ENCODE measurements around the gene KRT73.
"Not testable (repeated sequence)": the region's sequence is repeated elsewhere in the genome, so short reads cannot be mapped to it uniquely, and the experiment has no call there.

Gene KRT73

DNA sequence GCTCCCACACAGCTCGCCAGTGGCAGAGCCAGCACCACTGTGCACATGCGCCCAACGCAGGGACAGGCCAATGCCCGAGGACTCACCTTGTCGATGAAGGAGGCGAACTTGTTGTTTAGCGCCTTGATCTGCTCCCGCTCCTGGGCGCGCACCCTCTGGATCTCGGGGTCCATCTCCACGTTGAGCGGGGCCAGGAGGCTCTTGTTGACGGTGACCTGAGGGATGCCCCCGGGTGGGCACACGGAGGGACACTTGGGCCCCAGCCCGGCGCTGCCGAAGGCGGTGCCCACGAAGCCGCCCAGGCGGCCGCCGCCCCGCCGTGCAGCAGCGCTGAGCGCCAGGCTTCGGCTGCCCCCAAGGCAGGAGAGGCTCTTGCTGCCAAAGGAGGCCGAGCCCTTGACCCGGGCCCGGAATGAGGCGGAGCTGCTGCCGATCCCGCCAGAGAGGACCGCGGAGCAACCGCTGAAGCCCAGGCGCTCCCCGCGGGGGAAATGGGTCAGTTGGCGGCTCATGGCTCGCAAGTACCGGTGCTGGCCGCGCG lies 17.3 kb downstream of the KRT73 start, which contains the start of gene KRT72:
Gene KRT72 (minus strand): TSS at position 523 of the 541 bp plus-strand sequence. CDS start 11 bp downstream, at position 512.
- H3K4me3 ChIP-seq (ENCODE audit: control insufficient read depth, low read depth, low read length), result no peak within 1 kb of the TSS
- TF ChIP-seq, protein P1, sequence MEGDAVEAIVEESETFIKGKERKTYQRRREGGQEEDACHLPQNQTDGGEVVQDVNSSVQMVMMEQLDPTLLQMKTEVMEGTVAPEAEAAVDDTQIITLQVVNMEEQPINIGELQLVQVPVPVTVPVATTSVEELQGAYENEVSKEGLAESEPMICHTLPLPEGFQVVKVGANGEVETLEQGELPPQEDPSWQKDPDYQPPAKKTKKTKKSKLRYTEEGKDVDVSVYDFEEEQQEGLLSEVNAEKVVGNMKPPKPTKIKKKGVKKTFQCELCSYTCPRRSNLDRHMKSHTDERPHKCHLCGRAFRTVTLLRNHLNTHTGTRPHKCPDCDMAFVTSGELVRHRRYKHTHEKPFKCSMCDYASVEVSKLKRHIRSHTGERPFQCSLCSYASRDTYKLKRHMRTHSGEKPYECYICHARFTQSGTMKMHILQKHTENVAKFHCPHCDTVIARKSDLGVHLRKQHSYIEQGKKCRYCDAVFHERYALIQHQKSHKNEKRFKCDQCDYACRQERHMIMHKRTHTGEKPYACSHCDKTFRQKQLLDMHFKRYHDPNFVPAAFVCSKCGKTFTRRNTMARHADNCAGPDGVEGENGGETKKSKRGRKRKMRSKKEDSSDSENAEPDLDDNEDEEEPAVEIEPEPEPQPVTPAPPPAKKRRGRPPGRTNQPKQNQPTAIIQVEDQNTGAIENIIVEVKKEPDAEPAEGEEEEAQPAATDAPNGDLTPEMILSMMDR (IDR thresholded peaks at IDR 0.05; ENCODE audit: control insufficient read depth, insufficient read depth, low read depth, low read length, missing control alignments), result no peak
- no peak for DNase-seq (ENCODE audit: low read depth)

DNA sequence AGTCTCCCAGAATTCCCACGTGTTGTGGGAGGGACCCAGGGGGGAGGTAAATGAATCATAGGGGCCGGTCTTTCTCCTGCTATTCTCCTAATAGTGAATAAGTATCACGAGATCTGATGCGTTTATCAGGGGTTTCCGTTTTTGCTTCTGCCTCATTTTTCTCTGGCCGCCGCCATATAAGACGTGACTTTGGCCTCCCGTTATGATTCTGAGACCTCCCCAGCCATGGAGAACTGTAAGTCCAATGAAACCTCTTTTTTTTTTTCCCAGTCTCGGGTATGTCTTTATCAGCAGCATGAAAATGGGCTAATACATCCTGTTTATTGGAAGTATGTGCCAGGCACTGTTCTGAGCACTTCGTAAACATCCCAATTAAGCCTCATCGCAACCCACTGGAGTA lies 17.9 kb downstream of the KRT73 start:
- TF ChIP-seq, protein P1 (IDR thresholded peaks at IDR 0.05; ENCODE audit: control insufficient read depth, insufficient read depth, low read depth, low read length, missing control alignments), result no peak
- DNase-seq (ENCODE audit: low read depth), result no peak

DNA sequence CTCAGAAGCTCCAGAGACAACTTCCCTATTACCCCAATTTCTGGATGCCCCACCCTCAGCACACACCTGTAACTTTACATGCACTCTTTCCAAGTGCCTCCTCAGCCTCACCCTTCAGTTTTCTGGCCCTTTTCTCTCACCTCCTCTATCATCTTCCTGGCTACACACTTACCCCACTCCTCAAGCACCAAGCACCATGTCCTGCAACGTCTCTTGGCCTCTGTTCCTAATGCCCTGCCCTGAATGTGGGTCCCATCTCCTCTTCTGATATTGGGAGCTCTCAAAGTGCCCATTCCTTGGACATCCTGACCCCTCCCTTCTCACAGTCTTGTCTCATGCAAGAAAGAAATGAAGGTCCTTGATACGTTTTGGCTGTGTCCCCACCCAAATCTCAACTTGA lies 18.3 kb downstream of the KRT73 start:
- no peak overlapping the region for H3K4me3 ChIP-seq (ENCODE audit: control insufficient read depth, low read depth, low read length)
- TF ChIP-seq, protein P1 (IDR thresholded peaks at IDR 0.05; ENCODE audit: control insufficient read depth, insufficient read depth, low read depth, low read length, missing control alignments), result no peak
- DNase-seq (ENCODE audit: low read depth), result no peak

More for the DNA sequence above, 17.9 kb downstream of the KRT73 start:
- H3K4me3 ChIP-seq (ENCODE audit: control insufficient read depth, low read depth, low read length), result no peak overlapping the region

DNA sequence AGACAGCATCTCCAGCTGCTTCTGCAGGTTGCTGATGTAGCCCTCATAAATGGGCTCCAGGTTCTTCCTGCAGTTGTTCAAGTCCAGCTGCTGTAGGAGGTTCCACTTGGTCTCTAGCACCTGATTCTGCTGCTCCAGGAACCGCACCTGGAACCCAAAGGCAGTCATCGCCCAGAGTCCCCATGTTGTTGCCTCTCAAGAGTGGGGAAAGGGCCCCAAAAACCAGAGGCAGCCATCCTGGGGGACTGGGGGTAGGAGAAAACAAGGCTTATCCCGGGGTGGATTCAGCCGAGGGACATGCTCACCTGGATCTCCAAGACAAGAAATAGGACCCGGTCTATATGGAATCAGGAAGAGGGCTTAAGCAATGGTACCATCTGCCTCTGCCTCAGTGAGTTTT lies 19.4 kb downstream of the KRT73 start:
- no peak for DNase-seq (ENCODE audit: low read depth)
- H3K4me3 ChIP-seq (ENCODE audit: control insufficient read depth, low read depth, low read length), result no peak overlapping the region
- TF ChIP-seq, protein P1 (IDR thresholded peaks at IDR 0.05; ENCODE audit: control insufficient read depth, insufficient read depth, low read depth, low read length, missing control alignments), result no peak

DNA sequence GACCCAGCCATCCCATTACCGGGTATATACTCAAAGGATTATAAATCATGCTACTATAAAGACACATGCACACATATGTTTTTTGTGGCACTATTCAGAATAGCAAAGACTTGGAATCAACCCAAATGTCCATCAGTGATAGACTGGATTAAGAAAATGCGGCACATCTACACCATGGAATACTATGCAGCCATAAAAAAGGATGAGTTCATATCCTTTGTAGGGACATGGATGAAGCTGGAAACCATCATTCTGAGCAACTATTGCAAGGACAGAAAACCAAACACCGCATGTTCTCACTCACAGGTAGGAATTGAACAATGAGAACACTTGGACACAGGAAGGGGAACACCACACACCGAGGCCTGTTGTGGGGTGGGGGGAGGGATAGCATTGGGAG lies 24.1 kb downstream of the KRT73 start:
- H3K4me3 ChIP-seq (ENCODE audit: control insufficient read depth, low read depth, low read length); DNase-seq (ENCODE audit: low read depth): not testable (repeated sequence)

DNA sequence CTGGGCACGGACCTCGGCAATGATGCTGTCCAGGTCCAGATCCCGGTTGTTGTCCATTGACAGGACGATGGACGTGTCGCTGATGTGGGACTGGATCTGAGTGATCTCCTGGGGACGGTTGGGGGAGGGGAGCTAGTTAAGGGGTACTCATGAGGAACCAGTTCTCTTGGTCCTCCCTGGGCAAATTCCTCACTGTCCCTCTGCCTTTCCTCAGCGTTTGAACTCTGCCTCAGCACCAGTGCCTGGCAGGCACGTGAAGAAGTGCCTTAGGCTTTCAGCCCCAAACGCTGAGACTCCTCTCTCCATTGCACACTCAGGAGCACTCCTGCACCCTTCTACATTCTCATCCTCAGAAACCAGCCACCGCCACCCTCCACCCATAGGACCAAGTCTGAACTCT lies 26.8 kb downstream of the KRT73 start:
- TF ChIP-seq, protein P1 (IDR thresholded peaks at IDR 0.05; ENCODE audit: control insufficient read depth, insufficient read depth, low read depth, low read length, missing control alignments), result no peak
- no peak overlapping the region for H3K4me3 ChIP-seq (ENCODE audit: control insufficient read depth, low read depth, low read length)
- DNase-seq (ENCODE audit: low read depth), result no peak

DNA sequence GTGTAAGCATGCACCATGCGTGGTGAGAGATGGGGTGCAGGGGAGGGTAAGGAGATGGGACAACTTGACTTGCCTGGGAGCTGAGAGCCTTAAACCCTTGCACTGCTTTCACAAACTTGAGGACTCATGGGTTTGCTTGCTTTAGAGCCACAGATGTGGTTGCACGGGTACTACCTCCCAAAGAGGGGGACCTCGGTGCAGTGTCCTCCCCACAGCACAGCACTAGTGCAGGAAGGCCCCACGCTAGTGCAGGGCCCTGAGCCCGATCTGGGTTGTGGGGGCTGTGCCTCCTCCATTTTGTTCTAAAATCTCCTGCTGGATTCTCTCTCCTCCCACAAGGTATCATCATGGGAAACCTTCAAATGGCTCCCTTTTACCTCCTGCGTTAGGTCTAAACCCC lies 28.3 kb downstream of the KRT73 start:
- DNase-seq (ENCODE audit: low read depth), result no peak
- no peak overlapping the region for H3K4me3 ChIP-seq (ENCODE audit: control insufficient read depth, low read depth, low read length)
- TF ChIP-seq, protein P1 (IDR thresholded peaks at IDR 0.05; ENCODE audit: control insufficient read depth, insufficient read depth, low read depth, low read length, missing control alignments), result no peak

Measured in AG09309 (cell line).